CD8-positive, alpha-beta memory T cell (primary cell): Measurements from ENCODE around the gene RNF166. TPM values are rescaled to one million over a fixed set of nuclear protein-coding genes. Genes with fewer than 3 reads are reported as not detected.

Experiments
- CTCF ChIA-PET: fragments of 350-600 bp; sonication (Branson Sonifier 250); formaldehyde crosslinking; loops from one replicate; lab custom pipeline; 2021; ENCODE audit warnings: antibody characterized with exemption; lab: Charles Lee
- POLR2A ChIA-PET: fragments of 350-600 bp; sonication (Branson Sonifier 250); formaldehyde crosslinking; loops from one replicate; lab custom pipeline; 2021; ENCODE audit warnings: antibody characterized with exemption; lab: Charles Lee
- DNase-seq, 5 donors: peaks; one replicate each; pipeline versions ENCODE4 v3.0.0 to v3.0.0-alpha.2; 2020 to 2022; ENCODE audit warnings: mixed read lengths in 1 of 5
- H3K27ac ChIP-seq: one replicate; pipeline ENCODE4 v1.7.0; 2013; ENCODE audit warnings: low read depth, mild to moderate bottlenecking, low read length, moderate library complexity
- H3K27me3 ChIP-seq: 2 replicates; pipeline ENCODE4 v1.7.0; 2013; ENCODE audit warnings: low read length, mild to moderate bottlenecking; ENCODE audit not compliant: insufficient read depth, poor library complexity, severe bottlenecking
- H3K36me3 ChIP-seq: 2 replicates; pipeline ENCODE4 v1.7.0; 2013; ENCODE audit warnings: mild to moderate bottlenecking, low read length, moderate library complexity; ENCODE audit not compliant: insufficient read depth
- H3K4me1 ChIP-seq: 2 replicates; pipeline ENCODE4 v1.7.0; 2013; ENCODE audit warnings: mild to moderate bottlenecking, low read length, moderate library complexity; ENCODE audit not compliant: insufficient read depth
- H3K4me3 ChIP-seq: 2 replicates; pipeline ENCODE4 v1.7.0; 2013; ENCODE audit warnings: mild to moderate bottlenecking, low read length
- H3K9me3 ChIP-seq: 2 replicates; pipeline ENCODE4 v1.7.0; 2013; ENCODE audit warnings: mild to moderate bottlenecking, low read length
- H3K27ac Mint-ChIP-seq, 8 donors: one replicate each; pipeline ENCODE4 v1.8.0; 2020 to 2021; ENCODE audit warnings: mixed read lengths in 8 of 8, mild to moderate bottlenecking in 6 of 8, inconsistent platforms in 3 of 8, moderate library complexity in 3 of 8
- H3K27me3 Mint-ChIP-seq, 2 donors: one replicate each; pipeline ENCODE4 v1.8.0; 2020 to 2021; ENCODE audit warnings: mixed read lengths in 2 of 2, mild to moderate bottlenecking in 1 of 2, moderate library complexity in 1 of 2
- H3K36me3 Mint-ChIP-seq, 3 donors: one replicate each; pipeline ENCODE4 v1.8.0; 2020 to 2021; ENCODE audit warnings: mixed read lengths in 3 of 3, inconsistent platforms in 1 of 3, mild to moderate bottlenecking in 1 of 3
- H3K4me1 Mint-ChIP-seq, 3 donors: one replicate each; pipeline ENCODE4 v1.8.0; 2020 to 2021; ENCODE audit warnings: mixed read lengths in 3 of 3, inconsistent platforms in 1 of 3, mild to moderate bottlenecking in 1 of 3
- H3K4me3 Mint-ChIP-seq, 7 donors: one replicate each; pipeline ENCODE4 v1.8.0; 2020 to 2021; ENCODE audit warnings: mixed read lengths in 7 of 7, mild to moderate bottlenecking in 6 of 7, moderate library complexity in 4 of 7, inconsistent platforms in 2 of 7
- H3K9me3 Mint-ChIP-seq, 5 donors: one replicate each; pipeline ENCODE4 v1.8.0; 2020 to 2022; ENCODE audit warnings: mixed read lengths in 5 of 5, mild to moderate bottlenecking in 3 of 5, moderate library complexity in 2 of 5, inconsistent platforms in 1 of 5
- polyA plus RNA-seq: library from polyadenylated mRNA; unstranded; fragments of 300-500 nt; fragmentation: Illumina TruSeq; gene quantifications from one replicate; pipeline ENCODE4 v1.2.3, GENCODE V29; 2021
- total RNA-seq, 2 experiments: library from RNA; stranded (reverse); gene quantifications; one replicate each; pipeline ENCODE4 v1.2.3, GENCODE V29; 2021

Gene RNF166
- total and polyA plus RNA-seq, 3 experiments from 2014 or later, result 51.7 to 122 (median 56.2) TPM

DNA sequence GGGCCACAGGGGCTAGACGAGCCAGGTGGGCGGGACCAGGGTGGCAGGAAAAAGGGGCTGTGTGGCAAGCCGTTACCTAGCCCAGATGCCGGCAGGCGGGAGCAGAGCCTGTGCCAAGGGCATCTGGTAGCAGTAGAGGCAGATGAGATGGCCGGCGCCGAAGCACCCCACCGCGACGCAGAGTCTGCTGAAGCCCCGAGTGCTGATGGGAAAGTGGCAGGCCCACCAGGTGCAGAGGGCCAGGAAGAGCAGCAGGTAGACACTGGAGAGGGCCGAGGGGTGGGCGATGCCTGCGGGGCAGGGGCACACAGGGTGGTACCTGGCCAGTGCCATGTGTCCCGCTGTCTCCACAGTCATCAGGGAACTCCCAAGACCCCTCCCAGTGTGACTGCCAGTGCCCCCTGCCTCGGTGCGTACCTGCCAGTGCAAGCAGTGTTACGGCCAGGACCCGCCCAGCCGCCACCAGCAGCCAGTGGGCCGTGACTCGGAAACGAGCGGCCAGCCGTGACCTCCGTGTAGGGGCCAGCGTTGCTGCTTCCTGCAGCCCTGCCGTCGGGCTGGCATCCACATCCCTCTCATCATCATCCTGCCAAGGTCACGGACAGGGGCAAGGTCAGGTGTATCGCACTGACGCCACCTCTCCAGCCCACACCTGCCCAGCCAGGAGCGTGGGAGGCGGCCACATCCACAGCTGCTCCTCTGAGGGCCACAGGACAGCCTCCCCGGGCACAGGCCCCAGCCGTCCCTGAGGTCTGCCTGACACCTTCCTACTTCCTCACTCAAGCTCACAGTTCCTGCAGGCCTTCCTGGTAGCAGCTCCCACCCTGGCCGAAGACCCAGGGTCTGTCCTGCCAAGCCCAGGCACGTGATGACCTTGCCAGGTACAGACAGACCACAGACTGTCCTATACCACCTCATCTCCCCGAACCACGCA lies 32.2 kb upstream of the RNF166 start:
- CTCF ChIA-PET, result interaction anchor here (0.7 to 4.1 kb wide), 26 partner anchors 8 to 480 kb away, joined by 3 to 43 read pairs (median 6); partner anchors contain the start of genes APRT, CDT1, GALNS and TRAPPC2L
- H3K4me3 Mint-ChIP-seq, result peak overlapping the region in 1 of 7 donors; percentile 32
- H3K4me3 ChIP-seq, result no peak overlapping the region
- no peak overlapping the region for H3K27ac ChIP-seq
- H3K9me3 ChIP-seq, result no peaks in the 10 kb centered on the region
- H3K4me1 ChIP-seq, result peaks cover 13% of the 10 kb centered on the region
- H3K9me3 Mint-ChIP-seq, result no peaks in the 10 kb centered on the region
- no peak for DNase-seq
- peak overlapping the region in 2 of 8 donors; percentile 29 to 60 for H3K27ac Mint-ChIP-seq
- H3K4me1 Mint-ChIP-seq, result peaks cover 0 to 10% (median 1%) of the 10 kb centered on the region in 3 donors
- POLR2A ChIA-PET, result interaction anchor here (1.2 to 1.5 kb wide), 2 partner anchors 42 to 46 kb away, joined by 5 read pairs; partner anchors contain the start of gene PIEZO1
- peaks cover 7% of the 10 kb centered on the region for H3K36me3 ChIP-seq
- no peaks in the 10 kb centered on the region for H3K27me3 ChIP-seq
- H3K27me3 Mint-ChIP-seq, result no peaks in the 10 kb centered on the region
- peaks cover 0 to 40% (median 0%) of the 10 kb centered on the region in 3 donors for H3K36me3 Mint-ChIP-seq

DNA sequence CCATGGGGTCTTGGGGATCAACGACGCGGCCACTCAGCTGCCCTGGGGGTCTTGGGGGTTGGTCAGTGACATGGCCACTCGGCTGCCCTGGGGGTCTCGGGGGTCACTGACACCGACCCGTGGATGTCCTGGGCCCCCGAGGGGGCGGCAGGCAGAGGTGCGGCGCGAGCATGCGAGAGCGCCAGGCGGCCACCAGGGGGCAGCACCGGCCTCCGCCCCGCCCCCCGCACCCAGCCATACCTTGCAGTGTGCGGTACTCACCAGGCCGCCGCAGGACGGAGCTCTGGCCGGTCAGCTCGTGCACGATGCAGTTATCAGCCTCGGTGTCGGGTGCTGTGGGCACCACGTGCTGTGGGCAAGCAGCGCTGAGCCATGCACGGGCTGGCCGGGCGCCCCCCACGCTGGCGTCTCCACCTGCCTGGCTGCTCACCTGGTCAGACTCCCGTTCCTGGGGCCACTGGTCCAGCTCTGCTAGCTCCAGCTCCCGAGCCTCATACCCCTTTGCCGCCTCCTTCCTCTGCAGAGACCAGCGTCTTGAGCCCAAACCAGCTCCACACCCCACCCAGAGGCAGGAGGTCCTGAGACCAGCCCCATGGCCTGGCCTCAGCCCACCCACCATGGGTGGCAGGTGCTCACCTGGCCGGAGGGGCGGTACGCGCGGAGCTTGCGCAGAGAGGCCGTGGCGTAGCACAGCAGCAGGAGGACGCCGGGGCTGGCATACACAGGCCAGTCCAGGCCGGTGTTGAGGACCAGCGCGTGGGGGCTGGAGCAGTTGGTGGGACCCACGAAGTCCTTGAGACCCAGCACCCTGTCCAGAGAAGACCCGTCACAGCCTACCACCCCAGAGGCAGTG lies 31.3 kb upstream of the RNF166 start:
- Histone ChIP-seq H3K9me3 (no peaks in the 10 kb centered on the region), H3K4me3 (no peak overlapping the region), H3K36me3 (peaks cover 7% of the 10 kb centered on the region), H3K4me1 (peaks cover 10% of the 10 kb centered on the region), H3K27me3 (no peaks in the 10 kb centered on the region), H3K27ac (no peak overlapping the region)
- Mint-ChIP-seq H3K4me3 (no peak overlapping the region), H3K9me3 (no peaks in the 10 kb centered on the region), H3K27ac (peak overlapping the region in 2 of 8 donors; percentile 17 to 47), H3K27me3 (no peaks in the 10 kb centered on the region), H3K4me1 (peaks cover 0 to 8% (median 0%) of the 10 kb centered on the region in 3 donors), H3K36me3 (peaks cover 0 to 43% (median 0%) of the 10 kb centered on the region in 3 donors)
- CTCF ChIA-PET, result interaction anchor here (0.6 to 4.1 kb wide), 53 partner anchors 9 to 551 kb away, joined by 3 to 43 read pairs (median 5); partner anchors contain the start of genes ACSF3, APRT, CDT1 and GALNS
- POLR2A ChIA-PET, result interaction anchor here (0.5 to 1.5 kb wide), 6 partner anchors 36 to 120 kb away, joined by 3 to 9 read pairs (median 4); partner anchors contain the start of gene PIEZO1
- DNase-seq, result peak; percentile 51 to 86 (median 73)

DNA sequence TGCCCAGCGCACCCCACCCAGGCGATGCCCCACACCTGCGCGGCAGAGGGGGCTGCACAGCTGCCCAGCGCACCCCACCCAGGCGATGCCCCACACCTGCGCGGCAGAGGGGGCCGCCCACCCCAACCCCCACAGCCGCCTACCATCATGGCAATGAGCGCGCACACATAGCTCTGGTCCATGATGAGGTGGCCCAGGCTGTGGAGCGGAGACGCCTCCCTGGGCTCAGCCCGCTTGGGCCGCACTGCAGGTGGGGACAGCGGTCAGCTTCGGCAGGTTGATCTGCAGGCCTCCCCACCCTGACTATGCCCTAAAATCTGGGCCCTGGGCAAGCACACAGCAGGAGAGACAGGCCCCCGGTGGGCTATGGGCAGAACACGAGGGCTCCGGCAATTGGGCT lies 30.3 kb upstream of the RNF166 start:
- DNase-seq, result no peak
- ChIA-PET CTCF (interaction anchor here (1.2 to 4.1 kb wide), 20 partner anchors 10 to 552 kb away, joined by 3 to 43 read pairs (median 8); partner anchors contain the start of genes ACSF3, APRT, GALNS and TRAPPC2L), POLR2A (interaction anchor here (1.5 kb wide), 1 partner anchor 48 kb away, joined by 5 read pairs; the partner anchor contains the start of gene PIEZO1)
- Mint-ChIP-seq H3K36me3 (peaks cover 0 to 50% (median 0%) of the 10 kb centered on the region in 3 donors), H3K27ac (no peak overlapping the region), H3K4me1 (peaks cover 0 to 8% (median 0%) of the 10 kb centered on the region in 3 donors), H3K4me3 (no peak overlapping the region), H3K9me3 (no peaks in the 10 kb centered on the region), H3K27me3 (no peaks in the 10 kb centered on the region)
- Histone ChIP-seq H3K36me3 (peaks cover 7% of the 10 kb centered on the region), H3K4me3 (no peak overlapping the region), H3K4me1 (peaks cover 10% of the 10 kb centered on the region), H3K9me3 (no peaks in the 10 kb centered on the region), H3K27ac (no peak overlapping the region), H3K27me3 (no peaks in the 10 kb centered on the region)

DNA sequence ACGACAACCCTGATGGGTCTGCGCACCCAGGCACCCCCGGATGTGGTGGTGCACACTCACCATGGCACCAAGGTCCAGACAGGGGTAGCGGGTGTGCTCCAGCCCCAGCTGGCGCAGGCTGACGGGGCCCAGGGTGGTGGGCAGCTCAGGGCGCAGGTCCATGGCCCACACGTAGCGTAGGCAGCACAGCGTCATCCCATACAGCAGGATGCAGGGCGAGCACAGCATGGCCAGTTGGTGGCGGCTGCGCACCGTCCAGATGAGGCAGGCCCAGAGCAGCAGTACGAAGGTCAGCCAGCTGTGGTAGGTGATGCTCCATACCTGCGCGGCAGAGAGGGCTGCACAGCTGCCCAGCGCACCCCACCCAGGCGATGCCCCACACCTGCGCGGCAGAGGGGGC lies 29.9 kb upstream of the RNF166 start:
- ChIA-PET POLR2A (no interaction called here), CTCF (interaction anchor here (1.2 to 4.1 kb wide), 7 partner anchors 11 to 431 kb away, joined by 3 to 43 read pairs (median 23); partner anchors contain the start of genes APRT, GALNS and TRAPPC2L)
- H3K27ac ChIP-seq, result no peak overlapping the region
- peaks cover 7% of the 10 kb centered on the region for H3K36me3 ChIP-seq
- no peaks in the 10 kb centered on the region for H3K27me3 Mint-ChIP-seq
- H3K9me3 Mint-ChIP-seq, result no peaks in the 10 kb centered on the region
- H3K27me3 ChIP-seq, result no peaks in the 10 kb centered on the region
- no peak overlapping the region for H3K4me3 ChIP-seq
- DNase-seq, result no peak
- peaks cover 10% of the 10 kb centered on the region for H3K4me1 ChIP-seq
- H3K27ac Mint-ChIP-seq, result no peak overlapping the region
- H3K9me3 ChIP-seq, result no peaks in the 10 kb centered on the region
- peaks cover 0 to 50% (median 0%) of the 10 kb centered on the region in 3 donors for H3K36me3 Mint-ChIP-seq
- H3K4me1 Mint-ChIP-seq, result peaks cover 0 to 8% (median 2%) of the 10 kb centered on the region in 3 donors
- H3K4me3 Mint-ChIP-seq, result no peak overlapping the region

DNA sequence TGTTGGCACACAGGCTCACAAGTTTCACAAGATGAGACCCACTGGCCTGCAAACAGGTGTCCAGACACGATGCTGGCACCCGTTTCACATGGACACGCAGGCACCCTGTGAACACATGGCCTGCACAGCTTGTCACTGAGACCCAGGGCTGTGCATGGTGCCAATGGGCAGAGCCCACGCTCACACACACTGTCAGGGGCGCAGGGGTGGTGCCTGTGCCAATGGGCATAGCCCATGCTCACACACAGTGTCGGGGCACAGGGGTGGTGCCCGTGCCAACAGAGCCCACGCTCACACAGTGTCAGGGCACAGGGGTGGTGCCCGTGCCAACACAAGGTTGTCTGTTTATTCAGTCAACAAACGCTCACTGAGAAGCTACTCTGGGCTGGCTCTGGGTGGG lies 29.4 kb upstream of the RNF166 start:
- peaks cover 10% of the 10 kb centered on the region for H3K4me1 ChIP-seq
- POLR2A ChIA-PET, result no interaction called here
- H3K36me3 ChIP-seq, result peaks cover 10% of the 10 kb centered on the region
- Mint-ChIP-seq H3K4me1 (peaks cover 0 to 8% (median 2%) of the 10 kb centered on the region in 3 donors), H3K27ac (no peak overlapping the region), H3K9me3 (no peaks in the 10 kb centered on the region), H3K27me3 (no peaks in the 10 kb centered on the region), H3K36me3 (peaks cover 0 to 52% (median 0%) of the 10 kb centered on the region in 3 donors), H3K4me3 (no peak overlapping the region)
- no peaks in the 10 kb centered on the region for H3K27me3 ChIP-seq
- no peak overlapping the region for H3K27ac ChIP-seq
- H3K9me3 ChIP-seq, result no peaks in the 10 kb centered on the region
- CTCF ChIA-PET, result interaction anchor here (2.4 to 4.1 kb wide), 4 partner anchors 11 to 122 kb away, joined by 23 to 43 read pairs (median 32); partner anchors contain the start of genes APRT, GALNS and TRAPPC2L
- H3K4me3 ChIP-seq, result no peak overlapping the region
- no peak for DNase-seq

DNA sequence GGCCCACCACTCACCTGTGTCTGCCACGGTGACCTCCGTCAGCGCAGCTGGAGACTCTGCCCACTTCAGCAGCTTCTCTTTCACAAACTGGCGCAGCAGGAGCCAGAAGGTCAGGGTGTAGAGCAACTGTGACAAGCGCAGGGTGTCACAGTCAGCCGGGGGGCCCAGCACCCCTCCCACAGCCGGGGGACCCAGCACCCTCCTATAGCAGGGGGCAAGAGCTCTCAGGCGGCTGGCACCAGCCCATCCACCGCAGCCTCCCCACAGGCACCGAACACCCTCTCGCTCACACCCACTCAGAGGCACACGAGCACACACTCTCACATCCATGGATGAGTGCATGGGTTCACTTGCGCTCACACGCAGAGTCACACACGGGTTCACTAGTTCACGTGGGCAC lies 28.9 kb upstream of the RNF166 start:
- Histone ChIP-seq H3K9me3 (no peaks in the 10 kb centered on the region), H3K36me3 (peaks cover 10% of the 10 kb centered on the region), H3K27me3 (no peaks in the 10 kb centered on the region), H3K4me3 (no peak overlapping the region), H3K4me1 (peaks cover 10% of the 10 kb centered on the region), H3K27ac (no peak overlapping the region)
- no peak for DNase-seq
- POLR2A ChIA-PET, result no interaction called here
- H3K4me3 Mint-ChIP-seq, result no peak overlapping the region
- peaks cover 0 to 8% (median 2%) of the 10 kb centered on the region in 3 donors for H3K4me1 Mint-ChIP-seq
- no peaks in the 10 kb centered on the region for H3K9me3 Mint-ChIP-seq
- CTCF ChIA-PET, result interaction anchor here (3.0 to 4.1 kb wide), 2 partner anchors 11 to 123 kb away, joined by 33 to 43 read pairs; partner anchors contain the start of genes GALNS and TRAPPC2L
- peaks cover 0 to 52% (median 0%) of the 10 kb centered on the region in 3 donors for H3K36me3 Mint-ChIP-seq
- H3K27me3 Mint-ChIP-seq, result no peaks in the 10 kb centered on the region
- H3K27ac Mint-ChIP-seq, result no peak overlapping the region

DNA sequence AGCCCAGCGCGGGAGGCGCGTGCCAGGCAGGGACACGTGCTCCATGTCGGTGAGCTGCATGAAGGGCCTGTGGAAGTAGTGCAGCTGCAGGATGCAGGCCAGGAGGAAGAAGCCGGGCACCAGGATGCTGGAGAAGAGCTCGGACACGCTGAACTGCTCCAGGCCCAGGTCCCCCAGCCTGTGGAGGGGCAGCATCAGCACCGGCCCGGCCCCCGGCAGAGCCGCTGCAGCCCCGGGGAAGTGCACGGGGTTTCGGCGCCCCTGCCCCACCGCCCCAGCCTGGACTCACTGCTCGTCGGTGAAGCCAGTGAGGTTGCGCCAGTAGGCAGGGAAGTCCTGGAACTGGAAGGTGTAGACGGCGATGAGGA lies 28.1 kb upstream of the RNF166 start:
- H3K27ac Mint-ChIP-seq, result no peak overlapping the region
- no peaks in the 10 kb centered on the region for H3K9me3 Mint-ChIP-seq
- POLR2A ChIA-PET, result no interaction called here
- no peaks in the 10 kb centered on the region for H3K27me3 ChIP-seq
- H3K9me3 ChIP-seq, result no peaks in the 10 kb centered on the region
- H3K27ac ChIP-seq, result no peak overlapping the region
- peaks cover 0 to 8% (median 2%) of the 10 kb centered on the region in 3 donors for H3K4me1 Mint-ChIP-seq
- H3K27me3 Mint-ChIP-seq, result no peaks in the 10 kb centered on the region
- H3K4me1 ChIP-seq, result peaks cover 10% of the 10 kb centered on the region
- no peak for DNase-seq
- no peak overlapping the region for H3K4me3 Mint-ChIP-seq
- CTCF ChIA-PET, result interaction anchor here (4.1 kb wide), 1 partner anchor 12 kb away, joined by 33 read pairs; no protein-coding TSS in a partner anchor
- peaks cover 0 to 53% (median 2%) of the 10 kb centered on the region in 3 donors for H3K36me3 Mint-ChIP-seq
- H3K36me3 ChIP-seq, result peaks cover 10% of the 10 kb centered on the region
- H3K4me3 ChIP-seq, result no peak overlapping the region
